ENCODE results near the gene TAGLN2.

Gene TAGLN2

GRCh38 chr1:159869173-159869572 is 56.1 kb downstream of the TAGLN2 start:
- in situ Hi-C loops (cut with MboI; ENCODE audit: low pct_unique_long_range_greater_than_20kb, low sequenced_read_pairs, unreplicated experiment) = no loop called here
- DNase-seq (ENCODE audit: low spot score) = no peak
- TF ChIP-seq CTCF (IDR thresholded peaks at IDR 0.05; ENCODE audit: extremely low read depth, insufficient read depth, missing control alignments) = no peak

GRCh38 chr1:159868766-159869165 is 56.5 kb downstream of the TAGLN2 start:
- in situ Hi-C loops (cut with MboI; ENCODE audit: low pct_unique_long_range_greater_than_20kb, low sequenced_read_pairs, unreplicated experiment) = no loop called here
- no peak for DNase-seq (ENCODE audit: low spot score)
- no peak for TF ChIP-seq CTCF (IDR thresholded peaks at IDR 0.05; ENCODE audit: extremely low read depth, insufficient read depth, missing control alignments)

Data from GM13977 (cell line).